OCI-LY3 (cell line): ENCODE data around the gene MYOCOS.

ENCODE experiments used
- H2AFZ ChIP-seq: fragments of 200-600, 300-600 bp; shearing (Covaris generic); 2 replicates; pipeline ENCODE4 v1.6.0; 2014; ENCODE audit warnings: antibody characterized with exemption, low read depth, low read length
- H3K27ac ChIP-seq: fragments of 200-600, 300-600 bp; sonication (generic); 2 replicates; pipeline ENCODE4 v1.5.1; 2014; ENCODE audit warnings: mild to moderate bottlenecking, low read length, moderate library complexity, mixed read lengths
- H3K27me3 ChIP-seq: fragments of 200-600, 300-600 bp; sonication (generic); 2 replicates; pipeline ENCODE4 v1.6.1; 2014; ENCODE audit warnings: low read depth, low read length, mixed read lengths
- H3K36me3 ChIP-seq: fragments of 200-600, 300-600 bp; sonication (generic); replicated peaks from 2 replicates; pipeline ENCODE3; 2014; ENCODE audit warnings: low read depth, low read length, mixed read lengths
- H3K4me1 ChIP-seq: fragments of 300-600, 200-600 bp; sonication (generic); 2 replicates; pipeline ENCODE4 v1.6.1; 2014; ENCODE audit warnings: low read length, mixed read lengths
- H3K4me2 ChIP-seq: fragments of 200-600, 300-600 bp; sonication (generic); 2 replicates; pipeline ENCODE4 v1.6.1; 2014; ENCODE audit warnings: low read length, mixed read lengths
- H3K4me3 ChIP-seq: fragments of 300-600, 200-600 bp; sonication (generic); 2 replicates; pipeline ENCODE4 v1.5.1; 2014; ENCODE audit warnings: antibody characterized with exemption, mild to moderate bottlenecking, low read length, moderate library complexity
- H3K79me2 ChIP-seq: fragments of 300-600, 200-600 bp; shearing (Covaris generic); 2 replicates; pipeline ENCODE4 v1.6.1; 2014; ENCODE audit warnings: mild to moderate bottlenecking, low read length, mixed read lengths
- H3K9ac ChIP-seq: fragments of 300-600, 200-600 bp; shearing (Covaris generic); 2 replicates; pipeline ENCODE4 v1.6.0; 2014; ENCODE audit warnings: mild to moderate bottlenecking, low read length, moderate library complexity
- H3K9me3 ChIP-seq: fragments of 200-600, 300-600 bp; shearing (Covaris generic); 2 replicates; pipeline ENCODE4 v1.6.1; 2014; ENCODE audit warnings: low read length, mixed read lengths; ENCODE audit not compliant: insufficient read depth
- H4K20me1 ChIP-seq: fragments of 200-600, 300-600 bp; sonication (generic); 2 replicates; pipeline ENCODE4 v1.6.1; 2016; ENCODE audit warnings: low read length, mixed read lengths; ENCODE audit not compliant: insufficient read depth
- EZH2phosphoT487 ChIP-seq: fragments of 200-600 bp; shearing (Covaris generic); IDR thresholded peaks from 2 replicates; pipeline ENCODE4 v1.6.1; 2018; ENCODE audit warnings: antibody characterized with exemption, mixed run types, low read depth
- TF ChIP-seq, protein P1 (sequence below): fragments of 200-600, 300-600 bp; sonication (generic); IDR thresholded peaks from 2 replicates; pipeline ENCODE4 v1.5.1; 2014; ENCODE audit warnings: antibody characterized with exemption, low read length, low read depth

The MYOCOS gene, protein sequence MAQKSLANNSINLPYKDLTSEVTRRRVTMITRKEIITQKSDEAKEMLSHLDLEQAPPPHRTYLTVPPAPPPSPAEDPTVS

DNA sequence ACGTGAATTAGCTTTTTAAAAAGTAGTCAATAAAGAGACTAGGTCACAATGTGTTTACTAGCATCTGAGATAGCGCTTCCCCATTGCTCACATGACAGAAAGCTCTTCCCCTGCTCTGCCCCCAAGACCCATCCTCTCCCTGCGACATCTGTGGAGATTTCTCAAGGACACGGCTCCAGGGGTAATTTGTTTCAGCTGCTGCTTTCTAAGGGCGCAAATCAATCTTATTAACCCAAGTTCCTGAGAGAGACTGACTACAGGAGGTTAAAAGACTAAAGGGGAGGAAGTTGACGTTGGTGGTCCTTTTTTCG lies at the start of gene MYOCOS:
MYOCOS (plus strand) TSS at position 92 of the 311 bp plus-strand sequence. CDS start 1,641 bp downstream, outside the sequence.
- Histone ChIP-seq H3K27ac (no peak within 1 kb of the TSS), H2AFZ (peak within 1 kb of the TSS; percentile 84), H3K4me2 (peak within 1 kb of the TSS; percentile 37), H3K9ac (peak within 1 kb of the TSS; percentile 14; the same call in 1 of the 2 replicates), H3K27me3 (no peaks in the 10 kb centered on the region), H3K79me2 (no peaks in the 10 kb centered on the region), H3K9me3 (no peaks in the 10 kb centered on the region), H3K4me1 (peaks cover 55% of the 10 kb centered on the region), H3K36me3 (no peaks in the 10 kb centered on the region), H4K20me1 (no peaks in the 10 kb centered on the region), H3K4me3 (peak within 1 kb of the TSS; percentile 30; the same call in 1 of the 2 replicates)
- TF ChIP-seq, protein P1, sequence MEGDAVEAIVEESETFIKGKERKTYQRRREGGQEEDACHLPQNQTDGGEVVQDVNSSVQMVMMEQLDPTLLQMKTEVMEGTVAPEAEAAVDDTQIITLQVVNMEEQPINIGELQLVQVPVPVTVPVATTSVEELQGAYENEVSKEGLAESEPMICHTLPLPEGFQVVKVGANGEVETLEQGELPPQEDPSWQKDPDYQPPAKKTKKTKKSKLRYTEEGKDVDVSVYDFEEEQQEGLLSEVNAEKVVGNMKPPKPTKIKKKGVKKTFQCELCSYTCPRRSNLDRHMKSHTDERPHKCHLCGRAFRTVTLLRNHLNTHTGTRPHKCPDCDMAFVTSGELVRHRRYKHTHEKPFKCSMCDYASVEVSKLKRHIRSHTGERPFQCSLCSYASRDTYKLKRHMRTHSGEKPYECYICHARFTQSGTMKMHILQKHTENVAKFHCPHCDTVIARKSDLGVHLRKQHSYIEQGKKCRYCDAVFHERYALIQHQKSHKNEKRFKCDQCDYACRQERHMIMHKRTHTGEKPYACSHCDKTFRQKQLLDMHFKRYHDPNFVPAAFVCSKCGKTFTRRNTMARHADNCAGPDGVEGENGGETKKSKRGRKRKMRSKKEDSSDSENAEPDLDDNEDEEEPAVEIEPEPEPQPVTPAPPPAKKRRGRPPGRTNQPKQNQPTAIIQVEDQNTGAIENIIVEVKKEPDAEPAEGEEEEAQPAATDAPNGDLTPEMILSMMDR = no peak
- TF ChIP-seq EZH2phosphoT487 = no peak

DNA sequence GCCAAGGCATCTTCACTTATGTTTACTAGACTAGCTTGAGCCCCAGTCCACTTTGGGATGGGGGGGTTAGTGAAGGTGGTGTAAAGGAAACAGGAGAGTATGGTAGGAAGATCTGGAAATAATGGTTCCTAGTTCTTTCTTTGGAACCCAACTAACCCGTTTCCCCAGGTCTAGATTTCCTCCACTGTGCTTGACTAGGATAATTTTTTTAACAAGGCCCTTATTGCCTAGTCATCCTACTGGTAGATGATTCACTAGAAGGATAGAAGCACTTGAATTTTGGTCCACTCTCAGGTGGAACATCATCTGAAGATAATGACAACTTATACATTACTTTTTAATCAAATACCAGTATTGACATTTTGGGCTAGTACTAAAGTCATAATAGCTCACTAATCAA lies 45.9 kb upstream of the MYOCOS start:
- Histone ChIP-seq H4K20me1 (no peaks in the 10 kb centered on the region), H3K4me1 (no peaks in the 10 kb centered on the region), H3K9me3 (no peaks in the 10 kb centered on the region), H3K4me3 (no peak overlapping the region), H3K27me3 (no peaks in the 10 kb centered on the region), H3K36me3 (peaks cover 79% of the 10 kb centered on the region), H3K27ac (no peak overlapping the region), H3K4me2 (no peak overlapping the region), H3K79me2 (peaks cover 12% of the 10 kb centered on the region), H3K9ac (no peak overlapping the region), H2AFZ (no peak overlapping the region)
- TF ChIP-seq, protein P1 = no peak
- TF ChIP-seq EZH2phosphoT487 = no peak

DNA sequence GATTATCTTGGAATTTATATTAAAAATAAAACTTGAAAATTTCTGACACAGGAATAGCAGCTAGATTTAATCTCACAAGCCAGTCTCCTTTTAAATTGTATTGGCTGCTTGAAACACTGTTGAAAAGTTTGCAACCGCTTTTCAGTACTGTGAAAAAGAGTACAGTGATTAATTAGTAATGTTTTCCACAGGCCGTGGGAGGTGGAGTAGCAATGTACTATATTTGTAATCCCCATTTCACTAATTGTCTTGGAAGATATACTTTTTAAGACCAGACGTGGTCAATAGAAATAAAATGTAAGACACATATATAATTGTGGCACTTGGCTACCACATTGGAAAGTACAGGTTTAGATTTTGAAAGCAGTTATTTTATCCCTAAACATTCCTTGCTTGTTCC lies 40.8 kb upstream of the MYOCOS start:
- Histone ChIP-seq H3K9ac (no peak overlapping the region), H4K20me1 (no peaks in the 10 kb centered on the region), H3K27me3 (no peaks in the 10 kb centered on the region), H3K4me3 (no peak overlapping the region), H3K9me3 (no peaks in the 10 kb centered on the region), H3K36me3 (peaks cover 79% of the 10 kb centered on the region), H3K4me2 (no peak overlapping the region), H3K79me2 (peaks cover 3% of the 10 kb centered on the region), H3K4me1 (no peaks in the 10 kb centered on the region), H2AFZ (no peak overlapping the region), H3K27ac (no peak overlapping the region)
- TF ChIP-seq, protein P1 = no peak
- no peak for TF ChIP-seq EZH2phosphoT487

DNA sequence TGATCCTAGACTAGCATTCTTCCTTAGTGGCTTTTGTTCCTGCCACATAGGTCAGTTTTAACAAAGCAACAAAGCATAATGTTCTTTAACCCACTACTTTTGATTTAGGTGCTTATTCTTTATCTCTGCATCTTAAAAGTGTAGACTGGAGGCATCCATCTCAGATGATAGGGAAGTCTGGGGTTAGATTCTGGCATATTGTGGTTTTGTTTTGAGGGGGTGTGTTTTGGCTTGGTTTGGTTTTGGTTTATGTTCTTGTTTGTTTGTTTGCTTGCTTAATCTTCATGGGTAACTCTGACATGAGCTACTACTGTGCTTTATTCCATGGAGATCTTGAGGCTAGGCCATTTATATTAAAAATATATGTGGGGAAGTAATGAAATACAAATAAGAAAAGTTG lies 40.3 kb upstream of the MYOCOS start:
- Histone ChIP-seq H3K79me2 (peaks cover 3% of the 10 kb centered on the region), H3K27ac (no peak overlapping the region), H3K27me3 (no peaks in the 10 kb centered on the region), H3K9me3 (no peaks in the 10 kb centered on the region), H3K4me2 (no peak overlapping the region), H4K20me1 (no peaks in the 10 kb centered on the region), H2AFZ (no peak overlapping the region), H3K36me3 (peaks cover 77% of the 10 kb centered on the region), H3K4me3 (no peak overlapping the region), H3K9ac (no peak overlapping the region), H3K4me1 (no peaks in the 10 kb centered on the region)
- no peak for TF ChIP-seq EZH2phosphoT487
- TF ChIP-seq, protein P1 = no peak
